PC-9 (cell line): ENCODE measurements around the gene ZNF286A. TPM values are rescaled to one million over a fixed set of nuclear protein-coding genes. Genes with fewer than 3 reads are reported as not detected.

ENCODE experiments used
- BruUV-seq: library from RNA; stranded (reverse); fragments of 400-500 nt; replicated peaks from 2 replicates; lab custom pipeline; 2021; lab: Mats Ljungman, UMichigan
- CTCF ChIA-PET: fragments of 300-600 bp; sonication (Branson Sonifier 250); formaldehyde crosslinking; loops from one replicate; lab custom pipeline; 2022; ENCODE audit warnings: antibody characterized with exemption; lab: Charles Lee
- POLR2A ChIA-PET: fragments of 300-600 bp; sonication (Branson Sonifier 250); formaldehyde crosslinking; loops from one replicate; lab custom pipeline; 2022; ENCODE audit warnings: antibody characterized with exemption; ENCODE audit not compliant: unreplicated experiment; lab: Charles Lee
- DNase-seq, 2 experiments: peaks; one replicate each; pipeline versions ENCODE4 v3.0.0 to v3.0.0-alpha.2; 2015 to 2022; ENCODE audit warnings: mixed read lengths in 1 of 2
- H2AFZ ChIP-seq: fragments of 200-600 bp; sonication (generic); 2 replicates; pipeline ENCODE4 v1.8.1; 2017; ENCODE audit warnings: antibody characterized with exemption
- H3F3A ChIP-seq: fragments of 200-600 bp; sonication (generic); 2 replicates; pipeline ENCODE4 v1.8.1; 2017; ENCODE audit warnings: antibody characterized with exemption, mild to moderate bottlenecking, low read depth; ENCODE audit not compliant: insufficient read depth
- H3K27ac ChIP-seq: fragments of 200-600 bp; sonication (generic); 2 replicates; pipeline ENCODE4 v1.6.1; 2016; ENCODE audit warnings: mixed run types
- H3K27me3 ChIP-seq: fragments of 200-600 bp; sonication (generic); 2 replicates; pipeline ENCODE4 v1.6.1; 2016; ENCODE audit warnings: low read depth, mixed run types; ENCODE audit not compliant: insufficient read depth
- H3K36me3 ChIP-seq: fragments of 200-600 bp; sonication (generic); 2 replicates; pipeline ENCODE4 v1.6.1; 2016; ENCODE audit warnings: low read depth, mixed run types
- H3K4me1 ChIP-seq: fragments of 200-600 bp; sonication (generic); replicated peaks from 2 replicates; pipeline ENCODE4 v1.6.1; 2016; ENCODE audit warnings: mixed run types; ENCODE audit not compliant: insufficient read depth
- H3K4me2 ChIP-seq: fragments of 200-600 bp; sonication (generic); 2 replicates; pipeline ENCODE4 v1.6.1; 2017; ENCODE audit warnings: mixed run types
- H3K4me3 ChIP-seq: fragments of 200-600 bp; sonication (generic); 2 replicates; pipeline ENCODE4 v1.6.1; 2016; ENCODE audit warnings: mixed run types
- H3K79me2 ChIP-seq: fragments of 200-600 bp; sonication (generic); 2 replicates; pipeline ENCODE4 v1.6.1; 2017; ENCODE audit warnings: low read depth, mixed run types
- H3K9me2 ChIP-seq: fragments of 200-600 bp; sonication (generic); 2 replicates; pipeline ENCODE4 v1.8.1; 2017; ENCODE audit warnings: mild to moderate bottlenecking; ENCODE audit not compliant: insufficient read depth
- H3K9me3 ChIP-seq: fragments of 200-600 bp; sonication (generic); 2 replicates; pipeline ENCODE4 v1.8.1; 2016; ENCODE audit warnings: low read depth; ENCODE audit not compliant: insufficient read depth
- H4K20me1 ChIP-seq: fragments of 200-600 bp; sonication (generic); 2 replicates; pipeline ENCODE4 v1.8.1; 2017; ENCODE audit not compliant: insufficient read depth
- CTCF ChIP-seq: fragments of 200-600 bp; sonication (generic); conservative IDR thresholded peaks from 2 replicates; pipeline ENCODE4 v1.6.1; 2017; ENCODE audit warnings: mixed run types, antibody characterized with exemption, mild to moderate bottlenecking, moderate library complexity
- EZH2 ChIP-seq: fragments of 200-600 bp; sonication (generic); IDR thresholded peaks from 2 replicates; pipeline ENCODE4 v1.8.0; 2017; ENCODE audit warnings: antibody characterized with exemption, low read depth
- intact Hi-C: fragments of 100-400 bp; cut with micrococcal nuclease; formaldehyde crosslinking; loops from one replicate; pipeline ENCODE4 v1.10.0; 2022; ENCODE audit not compliant: unreplicated experiment
- total RNA-seq: library from RNA; stranded (reverse); gene quantifications from 2 replicates; pipeline ENCODE4 v1.2.3, GENCODE V29; 2021

The ZNF286A gene
- total RNA-seq, 1 experiment from 2014 or later, result 65.9 TPM

DNA sequence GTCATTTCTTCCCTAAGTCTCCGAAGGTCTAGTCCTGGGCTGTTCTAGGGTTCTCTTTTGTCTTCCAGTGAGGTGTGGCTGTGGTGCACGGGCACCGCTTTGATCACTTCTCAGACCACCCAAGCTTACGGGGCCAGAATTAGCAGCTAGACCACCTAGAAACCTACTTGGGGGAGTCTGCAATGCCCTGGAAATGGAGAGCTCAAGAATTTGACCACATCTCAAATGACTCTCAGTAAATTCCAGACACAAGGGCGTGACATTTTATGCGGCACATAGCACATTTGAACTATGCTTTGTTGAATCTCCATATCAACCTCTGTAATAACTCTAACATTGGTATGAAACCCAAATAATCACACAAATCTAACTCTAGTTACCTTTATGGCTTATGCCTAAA, 40.3 kb upstream of the ZNF286A start:
- H3K9me3 ChIP-seq, result no peaks in the 10 kb centered on the region
- H3K27ac ChIP-seq, result peak overlapping the region; percentile 98
- peaks cover 9% of the 10 kb centered on the region; the same call in 1 of the 2 replicates for H3K36me3 ChIP-seq
- no peaks in the 10 kb centered on the region for H4K20me1 ChIP-seq
- H3K79me2 ChIP-seq, result no peaks in the 10 kb centered on the region
- peaks cover 59% of the 10 kb centered on the region for H3K4me1 ChIP-seq
- peak overlapping the region; percentile 75 for H3K4me2 ChIP-seq
- TF ChIP-seq EZH2 (no peak), CTCF (no peak)
- no peak overlapping the region for H2AFZ ChIP-seq
- peak; percentile 45 to 58 for DNase-seq
- no TSS peak for BruUV-seq
- H3F3A ChIP-seq, result peaks cover 57% of the 10 kb centered on the region
- no peaks in the 10 kb centered on the region for H3K27me3 ChIP-seq
- ChIA-PET POLR2A (interaction anchor here (0.5 to 2.1 kb wide), 9 partner anchors 8 to 818 kb away, joined by 3 to 23 read pairs (median 5); partner anchors contain the start of genes ZNF286A and ZSWIM7), CTCF (no interaction called here)
- intact Hi-C loops, result loop anchor here (1.0 to 10.0 kb wide), 6 partner anchors 8 to 628 kb away; partner anchors contain the start of genes PMP22 and ZNF286A
- no peak overlapping the region; the same call in 1 of the 2 replicates for H3K4me3 ChIP-seq
- no peaks in the 10 kb centered on the region for H3K9me2 ChIP-seq

DNA sequence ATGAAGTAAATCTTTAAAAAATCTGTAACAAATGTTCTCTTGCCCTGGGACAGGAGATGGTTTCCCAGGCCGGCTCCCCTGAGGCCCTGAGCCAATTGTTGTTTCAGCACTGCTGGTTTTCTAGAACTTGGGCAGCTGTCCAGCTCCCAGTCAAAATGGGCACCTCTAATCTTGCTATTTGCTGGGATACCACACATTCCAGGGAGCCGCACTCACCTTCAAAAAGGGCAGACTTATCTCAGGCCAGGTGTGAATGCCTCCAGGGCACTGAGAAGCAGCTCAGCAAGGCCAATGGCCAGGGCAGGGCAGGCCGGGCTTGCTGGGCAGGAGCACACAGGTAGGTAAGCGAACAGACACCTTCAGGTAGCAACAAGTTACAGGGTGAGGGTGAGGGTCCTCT, 39.9 kb upstream of the ZNF286A start:
- Histone ChIP-seq H3K9me3 (no peaks in the 10 kb centered on the region), H2AFZ (no peak overlapping the region), H3K27me3 (no peaks in the 10 kb centered on the region), H3K4me2 (peak overlapping the region; percentile 75), H4K20me1 (no peaks in the 10 kb centered on the region), H3K4me1 (peaks cover 55% of the 10 kb centered on the region), H3K4me3 (no peak overlapping the region; the same call in 1 of the 2 replicates), H3K9me2 (no peaks in the 10 kb centered on the region), H3K79me2 (no peaks in the 10 kb centered on the region), H3F3A (peaks cover 55% of the 10 kb centered on the region), H3K27ac (peak overlapping the region; percentile 98), H3K36me3 (peaks cover 9% of the 10 kb centered on the region; the same call in 1 of the 2 replicates)
- intact Hi-C loops, result loop anchor here (1.0 to 10.0 kb wide), 6 partner anchors 8 to 628 kb away; partner anchors contain the start of genes PMP22 and ZNF286A
- BruUV-seq, result no TSS peak
- DNase-seq, result peak; percentile 96 to 97
- TF ChIP-seq EZH2 (no peak), CTCF (no peak)
- ChIA-PET POLR2A (interaction anchor here (0.5 to 2.1 kb wide), 8 partner anchors 8 to 817 kb away, joined by 3 to 23 read pairs (median 8); partner anchors contain the start of genes ZNF286A and ZSWIM7), CTCF (no interaction called here)

GRCh38 chr17:15660077-15660476, 39.5 kb upstream of the ZNF286A start:
- BruUV-seq, result TSS peak; percentile 43
- Histone ChIP-seq H3K27ac (peak overlapping the region; percentile 98), H3K4me2 (peak overlapping the region; percentile 75), H3K27me3 (no peaks in the 10 kb centered on the region), H2AFZ (no peak overlapping the region), H3K9me2 (no peaks in the 10 kb centered on the region), H3K9me3 (no peaks in the 10 kb centered on the region), H3K36me3 (peaks cover 9% of the 10 kb centered on the region; the same call in 1 of the 2 replicates), H3K79me2 (no peaks in the 10 kb centered on the region), H3F3A (peaks cover 50% of the 10 kb centered on the region), H4K20me1 (no peaks in the 10 kb centered on the region), H3K4me1 (peaks cover 51% of the 10 kb centered on the region), H3K4me3 (no peak overlapping the region)
- ChIA-PET CTCF (no interaction called here), POLR2A (interaction anchor here (0.6 to 1.3 kb wide), 4 partner anchors 9 to 817 kb away, joined by 3 to 11 read pairs (median 6); no protein-coding TSS in a partner anchor)
- no peak for DNase-seq
- intact Hi-C loops, result no loop called here
- TF ChIP-seq EZH2 (no peak), CTCF (no peak)
